ENCODE data around the gene ACAP2.
A peak's percentile ranks its signal among the peaks of the same experiment; 100 is the strongest.
"Not testable (repeated sequence)": the region's sequence is repeated elsewhere in the genome, so short reads cannot be mapped to it uniquely, and the experiment has no call there.

ACAP2 gene

DNA sequence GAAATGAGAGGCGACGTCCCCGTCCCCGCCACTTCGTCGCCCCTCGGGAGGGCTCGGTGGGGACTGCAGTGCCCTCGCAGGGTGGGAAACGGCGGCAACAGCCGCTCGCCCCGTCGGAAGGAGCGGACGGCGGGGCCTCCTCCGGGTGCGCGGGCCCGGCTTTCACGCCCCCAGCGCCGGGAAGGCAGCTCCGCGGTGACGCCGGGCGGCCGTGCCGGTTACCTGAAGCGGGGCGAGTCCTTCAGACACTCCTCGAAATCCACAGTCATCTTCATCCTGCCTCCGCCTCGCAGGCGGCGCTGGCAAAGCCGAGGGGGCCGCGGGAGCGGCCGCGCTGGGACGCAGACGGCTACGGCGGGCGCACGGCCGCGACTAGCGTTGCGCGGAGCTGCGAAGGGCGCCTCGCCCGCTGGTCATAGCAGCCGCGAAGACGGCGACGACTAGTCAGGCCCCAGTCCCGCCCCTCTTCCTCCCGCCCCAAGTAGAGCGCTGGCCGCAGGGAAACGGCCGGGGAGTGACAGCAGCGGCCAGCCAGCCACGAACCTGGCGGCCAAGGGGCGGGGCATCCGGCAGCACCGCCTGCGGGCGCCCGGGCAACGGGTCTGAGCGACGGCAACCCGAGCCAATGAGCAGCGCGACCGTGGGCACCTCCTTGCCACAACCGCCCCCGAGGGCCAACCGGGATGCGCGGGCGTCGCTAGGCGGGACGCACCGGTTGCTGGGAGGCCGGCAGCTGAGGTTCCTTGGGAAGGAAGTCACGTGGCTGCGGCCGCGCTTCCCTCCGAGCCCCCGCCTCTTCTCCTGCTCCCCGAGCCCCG, at the start of gene ACAP2:
ACAP2 (minus strand) TSS at position 448 of the 818 bp plus-strand sequence; CDS start at position 275, 173 bp downstream.
- Histone ChIP-seq H3K9ac (ENCODE audit: low read length) (peak within 1 kb of the TSS; percentile 84), H3K4me3 (ENCODE audit: low read depth in 1 of 2, low read length in 2 of 2) (peak within 1 kb of the TSS; percentile 88 to 90), H3K36me3 (ENCODE audit: insufficient read depth, low read length) (no peaks in the 10 kb centered on the region), H3K27ac (ENCODE audit: low read depth, low read length) (peak within 1 kb of the TSS; percentile 94), H3K4me1 (ENCODE audit: insufficient read depth, low read length) (peaks cover 26% of the 10 kb centered on the region), H3K27me3 (ENCODE audit: control insufficient read depth in 1 of 2, insufficient read depth in 2 of 2, low read length in 2 of 2) (no peaks in the 10 kb centered on the region), H3K9me3 (ENCODE audit: low read length) (no peaks in the 10 kb centered on the region)

GRCh38 chr3:195475614-195476013, 32.8 kb upstream of the ACAP2 start:
- no peaks in the 10 kb centered on the region for H3K36me3 ChIP-seq (ENCODE audit: insufficient read depth, low read length)

GRCh38 chr3:195475116-195475515, 32.3 kb upstream of the ACAP2 start:
- H3K27ac ChIP-seq (ENCODE audit: low read depth, low read length); H3K4me1 ChIP-seq (ENCODE audit: insufficient read depth, low read length); H3K9me3 ChIP-seq (ENCODE audit: low read length); H3K9ac ChIP-seq (ENCODE audit: low read length); H3K27me3 ChIP-seq (ENCODE audit: control insufficient read depth in 1 of 2, insufficient read depth in 2 of 2, low read length in 2 of 2); H3K36me3 ChIP-seq (ENCODE audit: insufficient read depth, low read length); H3K4me3 ChIP-seq (ENCODE audit: low read depth in 1 of 2, low read length in 2 of 2): not testable (repeated sequence)

More at GRCh38 chr3:195475614-195476013, 32.8 kb upstream of the ACAP2 start:
- H3K4me3 ChIP-seq (ENCODE audit: low read depth in 1 of 2, low read length in 2 of 2) = no peak overlapping the region
- no peaks in the 10 kb centered on the region for H3K9me3 ChIP-seq (ENCODE audit: low read length)
- no peaks in the 10 kb centered on the region for H3K27me3 ChIP-seq (ENCODE audit: control insufficient read depth in 1 of 2, insufficient read depth in 2 of 2, low read length in 2 of 2)
- H3K27ac ChIP-seq (ENCODE audit: low read depth, low read length) = no peak overlapping the region
- no peaks in the 10 kb centered on the region for H3K4me1 ChIP-seq (ENCODE audit: insufficient read depth, low read length)
- no peak overlapping the region for H3K9ac ChIP-seq (ENCODE audit: low read length)

- no peaks in the 10 kb centered on the region for H3K27me3 ChIP-seq (ENCODE audit: control insufficient read depth in 1 of 2, insufficient read depth in 2 of 2, low read length in 2 of 2)
- no peak overlapping the region for H3K27ac ChIP-seq (ENCODE audit: low read depth, low read length)
- H3K9ac ChIP-seq (ENCODE audit: low read length) = no peak overlapping the region
- H3K9me3 ChIP-seq (ENCODE audit: low read length) = no peaks in the 10 kb centered on the region
- H3K36me3 ChIP-seq (ENCODE audit: insufficient read depth, low read length) = no peaks in the 10 kb centered on the region
- H3K4me3 ChIP-seq (ENCODE audit: low read depth in 1 of 2, low read length in 2 of 2) = no peak overlapping the region
- H3K4me1 ChIP-seq (ENCODE audit: insufficient read depth, low read length) = no peaks in the 10 kb centered on the region
Observed at GRCh38 chr3:195468841-195469240, 26.0 kb upstream of the ACAP2 start.

- no peaks in the 10 kb centered on the region for H3K4me1 ChIP-seq (ENCODE audit: insufficient read depth, low read length)
- no peak overlapping the region for H3K27ac ChIP-seq (ENCODE audit: low read depth, low read length)
- no peaks in the 10 kb centered on the region for H3K9me3 ChIP-seq (ENCODE audit: low read length)
- no peak overlapping the region for H3K4me3 ChIP-seq (ENCODE audit: low read depth in 1 of 2, low read length in 2 of 2)
- no peaks in the 10 kb centered on the region for H3K36me3 ChIP-seq (ENCODE audit: insufficient read depth, low read length)
- no peaks in the 10 kb centered on the region for H3K27me3 ChIP-seq (ENCODE audit: control insufficient read depth in 1 of 2, insufficient read depth in 2 of 2, low read length in 2 of 2)
- H3K9ac ChIP-seq (ENCODE audit: low read length) = no peak overlapping the region
Observed at GRCh38 chr3:195468391-195468776, 25.6 kb upstream of the ACAP2 start.

GRCh38 chr3:195467641-195468390, 25.0 kb upstream of the ACAP2 start:
- no peaks in the 10 kb centered on the region for H3K36me3 ChIP-seq (ENCODE audit: insufficient read depth, low read length)
- no peaks in the 10 kb centered on the region for H3K9me3 ChIP-seq (ENCODE audit: low read length)
- no peaks in the 10 kb centered on the region for H3K4me1 ChIP-seq (ENCODE audit: insufficient read depth, low read length)
- H3K4me3 ChIP-seq (ENCODE audit: low read depth in 1 of 2, low read length in 2 of 2) = no peak overlapping the region
- H3K27ac ChIP-seq (ENCODE audit: low read depth, low read length) = no peak overlapping the region
- H3K9ac ChIP-seq (ENCODE audit: low read length) = no peak overlapping the region
- no peaks in the 10 kb centered on the region for H3K27me3 ChIP-seq (ENCODE audit: control insufficient read depth in 1 of 2, insufficient read depth in 2 of 2, low read length in 2 of 2)

DNA sequence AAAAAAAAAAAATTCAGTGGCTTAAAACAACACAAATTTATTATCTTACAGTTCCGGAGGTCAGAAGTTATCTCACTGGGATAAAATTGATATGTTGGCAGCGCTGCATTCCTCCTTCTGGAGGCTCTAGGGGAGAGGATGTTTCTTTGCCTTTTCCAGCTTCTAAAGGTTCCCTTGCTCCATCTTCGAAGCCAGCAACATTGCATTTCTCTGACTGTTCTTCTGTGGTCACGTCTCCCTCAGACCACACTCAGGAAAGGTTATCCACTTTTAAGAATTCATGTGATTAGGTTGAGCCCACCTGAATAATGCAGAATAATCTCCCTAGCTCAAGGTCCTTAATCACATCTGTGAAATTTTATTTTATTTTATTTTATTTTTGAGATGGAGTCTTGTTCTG, 23.4 kb upstream of the ACAP2 start:
- Histone ChIP-seq H3K9ac (ENCODE audit: low read length) (no peak overlapping the region), H3K4me3 (ENCODE audit: low read depth in 1 of 2, low read length in 2 of 2) (no peak overlapping the region), H3K9me3 (ENCODE audit: low read length) (no peaks in the 10 kb centered on the region), H3K27ac (ENCODE audit: low read depth, low read length) (no peak overlapping the region), H3K27me3 (ENCODE audit: control insufficient read depth in 1 of 2, insufficient read depth in 2 of 2, low read length in 2 of 2) (no peaks in the 10 kb centered on the region), H3K4me1 (ENCODE audit: insufficient read depth, low read length) (no peaks in the 10 kb centered on the region), H3K36me3 (ENCODE audit: insufficient read depth, low read length) (no peaks in the 10 kb centered on the region)

DNA sequence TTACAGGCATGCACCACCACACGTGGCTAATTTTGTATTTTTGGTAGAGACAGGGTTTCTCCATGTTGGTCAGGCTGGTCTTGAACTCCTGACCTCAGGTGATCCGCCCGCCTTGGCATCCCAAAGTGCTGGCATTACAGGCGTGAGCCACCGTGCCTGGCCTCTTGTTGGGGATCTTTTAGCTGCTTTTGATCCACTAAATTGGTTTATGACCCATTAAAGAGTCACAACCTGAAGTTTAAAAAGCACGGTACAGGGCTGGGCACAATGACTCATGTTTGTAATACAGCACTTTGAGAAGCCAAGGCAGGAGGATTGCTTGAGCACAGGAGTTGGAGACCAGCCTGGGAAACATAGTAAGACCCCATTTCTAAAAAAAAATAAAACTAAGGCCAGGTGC, 20.1 kb upstream of the ACAP2 start:
- not testable (repeated sequence) for H3K9me3 ChIP-seq (ENCODE audit: low read length); H3K9ac ChIP-seq (ENCODE audit: low read length); H3K4me1 ChIP-seq (ENCODE audit: insufficient read depth, low read length); H3K27me3 ChIP-seq (ENCODE audit: control insufficient read depth in 1 of 2, insufficient read depth in 2 of 2, low read length in 2 of 2); H3K36me3 ChIP-seq (ENCODE audit: insufficient read depth, low read length); H3K4me3 ChIP-seq (ENCODE audit: low read depth in 1 of 2, low read length in 2 of 2); H3K27ac ChIP-seq (ENCODE audit: low read depth, low read length)

DNA sequence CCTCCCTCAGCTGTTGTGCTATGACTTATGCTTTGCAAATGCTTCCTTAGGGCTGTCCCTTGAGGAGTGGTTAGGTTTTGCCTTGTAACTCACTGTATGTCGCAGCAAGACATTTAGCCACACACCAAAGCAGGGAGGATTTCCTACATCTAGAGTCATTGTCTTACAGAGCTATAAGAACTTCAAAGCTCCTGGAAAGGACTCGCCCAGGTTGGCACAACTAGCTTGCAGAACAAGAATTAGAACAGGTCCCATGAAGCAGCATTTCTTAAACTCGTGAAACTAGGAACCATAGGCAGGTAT, 19.4 kb upstream of the ACAP2 start:
- Histone ChIP-seq H3K27ac (ENCODE audit: low read depth, low read length) (no peak overlapping the region), H3K9me3 (ENCODE audit: low read length) (no peaks in the 10 kb centered on the region), H3K4me3 (ENCODE audit: low read depth in 1 of 2, low read length in 2 of 2) (no peak overlapping the region), H3K9ac (ENCODE audit: low read length) (no peak overlapping the region), H3K4me1 (ENCODE audit: insufficient read depth, low read length) (no peaks in the 10 kb centered on the region), H3K27me3 (ENCODE audit: control insufficient read depth in 1 of 2, insufficient read depth in 2 of 2, low read length in 2 of 2) (no peaks in the 10 kb centered on the region), H3K36me3 (ENCODE audit: insufficient read depth, low read length) (no peaks in the 10 kb centered on the region)

DNA sequence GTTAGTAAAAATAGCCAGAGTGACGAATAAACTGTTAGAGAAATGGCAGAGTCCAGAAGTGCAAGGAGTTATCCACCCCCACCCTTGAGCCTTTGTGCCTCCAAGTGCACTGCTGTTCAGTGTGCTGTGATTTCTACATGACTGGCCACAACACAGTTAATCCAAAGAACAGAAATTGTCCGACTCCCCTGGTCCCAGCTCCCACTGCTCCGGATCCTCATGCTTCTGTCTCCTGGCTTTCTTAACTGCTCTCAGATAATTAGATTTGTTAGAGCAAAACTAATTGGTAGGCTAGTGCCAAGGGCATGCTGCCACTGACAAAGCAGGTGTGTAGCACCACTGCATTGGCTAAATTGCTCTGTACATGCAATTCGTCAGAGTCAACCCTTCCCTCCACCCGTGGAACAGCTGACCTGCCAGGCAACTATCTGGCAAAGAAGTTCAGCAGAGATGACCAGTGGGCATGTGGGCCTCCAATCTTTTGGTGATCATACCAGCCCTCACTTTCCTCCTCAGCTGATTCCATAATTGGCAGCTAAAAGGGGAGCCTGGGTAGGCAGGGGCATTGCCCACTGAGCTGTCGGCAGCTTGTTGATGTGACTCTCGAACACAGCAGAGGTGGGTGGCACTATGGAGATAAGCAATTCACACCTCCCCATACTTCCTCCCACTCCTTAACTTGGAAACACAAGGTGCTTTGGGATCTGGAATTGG, 18.9 kb upstream of the ACAP2 start:
- H3K27ac ChIP-seq (ENCODE audit: low read depth, low read length) = no peak overlapping the region
- H3K9me3 ChIP-seq (ENCODE audit: low read length) = no peaks in the 10 kb centered on the region
- no peak overlapping the region for H3K9ac ChIP-seq (ENCODE audit: low read length)
- H3K27me3 ChIP-seq (ENCODE audit: control insufficient read depth in 1 of 2, insufficient read depth in 2 of 2, low read length in 2 of 2) = no peaks in the 10 kb centered on the region
- H3K4me1 ChIP-seq (ENCODE audit: insufficient read depth, low read length) = no peaks in the 10 kb centered on the region
- H3K4me3 ChIP-seq (ENCODE audit: low read depth in 1 of 2, low read length in 2 of 2) = no peak overlapping the region
- H3K36me3 ChIP-seq (ENCODE audit: insufficient read depth, low read length) = no peaks in the 10 kb centered on the region

DNA sequence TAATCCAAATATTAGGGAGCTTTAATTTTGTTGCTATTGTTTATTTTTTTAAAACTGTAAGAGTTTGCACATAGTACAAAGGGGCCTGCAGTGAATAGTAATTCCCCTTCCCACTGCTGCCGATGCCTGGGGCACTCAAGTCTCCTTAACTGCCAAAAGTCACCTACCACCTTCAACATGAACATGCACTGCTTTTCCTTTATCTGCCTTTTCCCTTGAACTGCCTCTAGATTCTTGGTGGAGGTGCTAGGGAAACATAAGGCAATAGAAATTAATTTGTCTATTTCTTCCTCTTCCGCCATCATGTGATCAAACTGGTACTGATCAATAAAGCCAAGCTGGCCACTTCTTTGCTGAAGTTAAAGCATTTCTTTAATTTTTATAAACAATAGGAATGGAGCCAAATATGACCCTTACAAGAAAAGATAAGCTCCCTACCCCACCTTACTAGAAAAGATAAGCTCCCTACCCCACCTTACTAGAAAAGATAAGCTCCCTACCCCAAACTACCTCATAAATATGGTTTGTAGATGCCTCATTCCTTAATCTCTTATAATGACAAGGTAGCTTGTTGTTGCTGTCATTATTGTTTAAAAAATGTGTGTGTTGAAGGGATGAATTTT, 17.4 kb upstream of the ACAP2 start:
- Histone ChIP-seq H3K9ac (ENCODE audit: low read length) (no peak overlapping the region), H3K9me3 (ENCODE audit: low read length) (no peaks in the 10 kb centered on the region), H3K4me1 (ENCODE audit: insufficient read depth, low read length) (no peaks in the 10 kb centered on the region), H3K27ac (ENCODE audit: low read depth, low read length) (no peak overlapping the region), H3K27me3 (ENCODE audit: control insufficient read depth in 1 of 2, insufficient read depth in 2 of 2, low read length in 2 of 2) (no peaks in the 10 kb centered on the region), H3K4me3 (ENCODE audit: low read depth in 1 of 2, low read length in 2 of 2) (no peak overlapping the region), H3K36me3 (ENCODE audit: insufficient read depth, low read length) (no peaks in the 10 kb centered on the region)

Data from muscle layer of colon (tissue), 2 donors.